GM12874 (cell line): Measurements from ENCODE around the gene ASB3.

Experiments
- CTCF ChIP-seq: IDR thresholded peaks from 2 replicates; pipeline ENCODE4 v1.5.1; 2011; ENCODE audit warnings: low read depth, mild to moderate bottlenecking, control low read depth, low read length, moderate library complexity; ENCODE audit not compliant: insufficient read depth

Gene ASB3

DNA sequence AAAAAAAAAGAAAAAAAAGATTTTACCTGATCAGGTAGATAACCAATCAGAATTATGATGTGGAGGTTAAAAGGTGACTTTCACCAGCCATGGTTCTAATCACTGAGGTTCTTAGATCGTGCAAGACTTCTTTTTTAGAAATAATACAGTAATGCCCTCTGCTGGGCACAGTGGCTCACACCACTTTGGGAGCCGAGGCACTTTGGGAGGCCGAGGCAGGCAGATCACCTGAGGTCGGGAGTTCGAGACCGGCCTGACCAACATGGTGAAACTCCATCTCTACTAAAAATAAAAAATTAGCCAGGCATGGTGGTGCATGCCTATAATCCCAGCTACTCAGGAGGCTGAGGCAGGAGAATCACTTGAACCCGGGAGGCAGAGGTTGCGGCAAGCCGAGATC lies 36.9 kb upstream of the ASB3 start:
- TF ChIP-seq CTCF, result 0 out of 2 replicates have a peak, but pooled peaks have one; percentile 6

- no peak for TF ChIP-seq CTCF
Measured at GRCh38 chr2:53821810-53822209, 35.1 kb upstream of the ASB3 start.

- no peak for TF ChIP-seq CTCF
Measured at GRCh38 chr2:53820711-53821110, 34.0 kb upstream of the ASB3 start.

DNA sequence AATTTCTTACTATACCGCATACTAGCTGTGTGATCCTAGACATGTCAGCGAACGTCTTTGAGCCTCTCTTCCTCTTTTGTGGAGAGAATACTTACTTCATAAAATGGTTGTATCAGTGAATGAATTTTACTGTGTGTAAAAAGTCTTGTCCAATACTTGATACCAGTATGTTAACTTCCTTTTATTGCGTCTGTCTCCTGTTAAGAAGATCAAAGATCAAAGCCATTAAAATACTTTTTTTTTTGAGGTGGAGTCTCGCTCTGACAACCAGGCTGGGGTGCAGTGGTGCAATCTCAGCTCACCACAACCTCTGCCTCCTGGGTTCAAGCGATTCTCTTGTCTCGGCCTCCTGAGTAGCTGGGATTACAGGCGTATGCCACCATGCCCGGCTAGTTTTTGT lies 33.3 kb upstream of the ASB3 start:
- no peak for TF ChIP-seq CTCF

GRCh38 chr2:53819634-53820033 lies 32.9 kb upstream of the ASB3 start:
- no peak for TF ChIP-seq CTCF

GRCh38 chr2:53818854-53819435 lies 32.2 kb upstream of the ASB3 start:
- TF ChIP-seq CTCF, result no peak

DNA sequence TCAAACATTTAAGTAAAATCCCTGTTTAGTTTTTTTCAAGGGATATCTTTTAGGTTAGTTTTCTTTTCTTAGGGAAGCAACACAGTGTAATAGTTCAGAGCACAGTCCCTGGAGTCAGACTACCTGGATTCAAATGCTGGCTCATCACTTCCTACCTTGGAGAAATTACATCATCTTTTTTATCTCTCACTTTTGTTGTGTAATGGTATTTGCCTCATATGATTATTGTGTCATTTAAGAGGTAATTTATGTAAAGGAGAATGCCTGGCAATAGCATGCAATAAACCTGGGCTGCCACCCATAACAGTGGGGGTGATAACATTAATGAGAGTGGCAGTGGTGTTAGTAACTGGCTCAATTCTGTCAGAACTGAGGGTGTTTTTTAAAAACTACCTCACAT lies 26.4 kb upstream of the ASB3 start:
- no peak for TF ChIP-seq CTCF
